NCI-H1105 (cell line): ENCODE measurements around the gene CLCN3.
"Not testable (repeated sequence)": the region's sequence is repeated elsewhere in the genome, so short reads cannot be mapped to it uniquely, and the experiment has no call there.

Experiments
- DNase-seq: peaks from one replicate; lab custom pipeline; 2025; lab: John Stamatoyannopoulos, UW

Gene CLCN3

GRCh38 chr4:169618286-169618685, 2.1 kb upstream of the CLCN3 start:
- DNase-seq, result no peak

- DNase-seq, result no peak
Observed at GRCh38 chr4:169618986-169619385, 1.4 kb upstream of the CLCN3 start.

- DNase-seq, result peak; percentile 16
Observed at GRCh38 chr4:169619518-169619957, 840 bp upstream of the CLCN3 start.

GRCh38 chr4:169620880-169621248, 486 bp downstream of the CLCN3 start:
- no peak for DNase-seq

- peak; percentile 7 for DNase-seq
Observed at GRCh38 chr4:169621731-169622492, 1.5 kb downstream of the CLCN3 start.

- DNase-seq, result no peak
Observed at GRCh38 chr4:169622566-169622965, 2.2 kb downstream of the CLCN3 start.

- not testable (repeated sequence) for DNase-seq
Observed at GRCh38 chr4:169624012-169624411, 3.6 kb downstream of the CLCN3 start.

GRCh38 chr4:169625886-169626285, 5.5 kb downstream of the CLCN3 start:
- DNase-seq, result no peak

- no peak for DNase-seq
Observed at GRCh38 chr4:169626331-169627282, 6.2 kb downstream of the CLCN3 start.

- no peak for DNase-seq
Observed at GRCh38 chr4:169627307-169627706, 6.9 kb downstream of the CLCN3 start.

GRCh38 chr4:169628579-169628978, 8.2 kb downstream of the CLCN3 start:
- no peak for DNase-seq

GRCh38 chr4:169630069-169630468, 9.7 kb downstream of the CLCN3 start:
- DNase-seq, result no peak

- no peak for DNase-seq
Observed at GRCh38 chr4:169632896-169633295, 12.5 kb downstream of the CLCN3 start.

GRCh38 chr4:169634975-169635374, 14.6 kb downstream of the CLCN3 start:
- DNase-seq, result no peak

- DNase-seq, result no peak
Observed at GRCh38 chr4:169640261-169640870, 20.0 kb downstream of the CLCN3 start.

GRCh38 chr4:169644802-169645201, 24.4 kb downstream of the CLCN3 start:
- DNase-seq, result no peak

GRCh38 chr4:169645627-169646026, 25.2 kb downstream of the CLCN3 start:
- no peak for DNase-seq

GRCh38 chr4:169649545-169650226, 29.3 kb downstream of the CLCN3 start:
- DNase-seq, result no peak

GRCh38 chr4:169650227-169650936, 30.0 kb downstream of the CLCN3 start:
- DNase-seq, result no peak

GRCh38 chr4:169652535-169652934, 32.2 kb downstream of the CLCN3 start:
- no peak for DNase-seq

GRCh38 chr4:169655401-169655800, 35.0 kb downstream of the CLCN3 start:
- DNase-seq, result no peak
